BE2C (cell line): ENCODE results near the gene ENPEP.

Experiments
- DNase-seq: peaks from one replicate; pipeline ENCODE4 v3.0.0-alpha.2; 2020
- H3K27me3 ChIP-seq: fragments of 250-450 bp; sonication (Bioruptor Pico); 2 replicates; pipeline ENCODE4 v1.5.1; 2020; ENCODE audit warnings: mild to moderate bottlenecking
- H3K36me3 ChIP-seq: fragments of 250-450 bp; sonication (Bioruptor Pico); 2 replicates; pipeline ENCODE4 v1.5.1; 2020; ENCODE audit warnings: mild to moderate bottlenecking
- H3K4me1 ChIP-seq: fragments of 250-450 bp; sonication (Bioruptor Pico); 2 replicates; pipeline ENCODE4 v1.5.1; 2020
- H3K4me3 ChIP-seq: 2 replicates; pipeline ENCODE4 v1.5.1; 2011; ENCODE audit warnings: low read depth, low read length
- H3K9me3 ChIP-seq: fragments of 250-450 bp; sonication (Bioruptor Pico); 2 replicates; pipeline ENCODE4 v1.5.1; 2020
- TF ChIP-seq, protein P1 (sequence below): IDR thresholded peaks from 2 replicates; pipeline ENCODE4 v1.5.1; 2012; ENCODE audit warnings: mild to moderate bottlenecking, low read depth, low read length

Gene ENPEP

GRCh38 chr4:110452546-110452945 lies 23.4 kb upstream of the ENPEP start:
- Histone ChIP-seq H3K36me3 (no peaks in the 10 kb centered on the region), H3K27me3 (no peaks in the 10 kb centered on the region), H3K4me1 (no peaks in the 10 kb centered on the region), H3K9me3 (no peaks in the 10 kb centered on the region), H3K4me3 (no peak overlapping the region)
- no peak for DNase-seq
- TF ChIP-seq, protein P1, sequence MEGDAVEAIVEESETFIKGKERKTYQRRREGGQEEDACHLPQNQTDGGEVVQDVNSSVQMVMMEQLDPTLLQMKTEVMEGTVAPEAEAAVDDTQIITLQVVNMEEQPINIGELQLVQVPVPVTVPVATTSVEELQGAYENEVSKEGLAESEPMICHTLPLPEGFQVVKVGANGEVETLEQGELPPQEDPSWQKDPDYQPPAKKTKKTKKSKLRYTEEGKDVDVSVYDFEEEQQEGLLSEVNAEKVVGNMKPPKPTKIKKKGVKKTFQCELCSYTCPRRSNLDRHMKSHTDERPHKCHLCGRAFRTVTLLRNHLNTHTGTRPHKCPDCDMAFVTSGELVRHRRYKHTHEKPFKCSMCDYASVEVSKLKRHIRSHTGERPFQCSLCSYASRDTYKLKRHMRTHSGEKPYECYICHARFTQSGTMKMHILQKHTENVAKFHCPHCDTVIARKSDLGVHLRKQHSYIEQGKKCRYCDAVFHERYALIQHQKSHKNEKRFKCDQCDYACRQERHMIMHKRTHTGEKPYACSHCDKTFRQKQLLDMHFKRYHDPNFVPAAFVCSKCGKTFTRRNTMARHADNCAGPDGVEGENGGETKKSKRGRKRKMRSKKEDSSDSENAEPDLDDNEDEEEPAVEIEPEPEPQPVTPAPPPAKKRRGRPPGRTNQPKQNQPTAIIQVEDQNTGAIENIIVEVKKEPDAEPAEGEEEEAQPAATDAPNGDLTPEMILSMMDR = no peak

- no peaks in the 10 kb centered on the region for H3K36me3 ChIP-seq
- H3K9me3 ChIP-seq = no peaks in the 10 kb centered on the region
- no peak overlapping the region for H3K4me3 ChIP-seq
- H3K4me1 ChIP-seq = no peaks in the 10 kb centered on the region
- H3K27me3 ChIP-seq = no peaks in the 10 kb centered on the region
- TF ChIP-seq, protein P1 = no peak
- DNase-seq = no peak
Measured at GRCh38 chr4:110454441-110454840, 21.5 kb upstream of the ENPEP start.

DNA sequence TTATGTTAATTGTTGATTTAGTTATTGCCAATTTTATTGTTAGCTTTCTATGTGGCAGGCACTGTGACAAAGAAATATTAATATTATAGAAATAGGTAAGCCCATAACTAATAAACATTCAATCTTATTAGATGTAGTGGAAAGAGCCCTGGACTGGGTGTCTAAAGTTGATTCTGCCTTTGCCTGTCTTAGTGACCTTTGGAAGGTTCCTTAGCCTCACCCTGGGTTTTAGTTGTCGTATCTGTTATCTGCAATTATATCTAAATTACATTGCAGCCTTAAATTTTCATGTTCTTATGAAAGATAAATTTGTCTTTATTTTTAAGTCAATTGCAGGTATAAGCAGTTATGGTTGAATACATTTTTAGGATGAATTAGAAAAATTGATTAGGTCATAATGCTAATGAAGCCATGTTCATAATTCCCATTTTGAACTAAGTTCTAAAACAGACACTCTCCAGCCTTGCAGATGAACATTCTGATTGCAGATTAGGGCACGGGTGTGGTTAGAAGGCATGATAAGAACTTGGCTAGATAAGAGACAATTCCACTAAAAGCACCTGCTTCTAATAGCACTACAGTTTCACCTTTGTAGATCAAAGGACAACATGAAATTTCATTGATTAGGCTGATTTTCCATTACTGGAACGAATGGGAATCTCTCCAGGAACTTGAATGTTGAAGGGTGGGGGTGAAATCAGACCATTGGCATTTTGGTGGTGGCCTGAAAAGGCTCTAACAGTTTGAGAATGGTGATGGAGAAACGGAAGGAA lies 17.3 kb upstream of the ENPEP start:
- H3K4me1 ChIP-seq = no peaks in the 10 kb centered on the region
- TF ChIP-seq, protein P1 = no peak
- H3K4me3 ChIP-seq = no peak overlapping the region
- DNase-seq = no peak
- H3K36me3 ChIP-seq = no peaks in the 10 kb centered on the region
- no peaks in the 10 kb centered on the region for H3K9me3 ChIP-seq
- H3K27me3 ChIP-seq = no peaks in the 10 kb centered on the region

DNA sequence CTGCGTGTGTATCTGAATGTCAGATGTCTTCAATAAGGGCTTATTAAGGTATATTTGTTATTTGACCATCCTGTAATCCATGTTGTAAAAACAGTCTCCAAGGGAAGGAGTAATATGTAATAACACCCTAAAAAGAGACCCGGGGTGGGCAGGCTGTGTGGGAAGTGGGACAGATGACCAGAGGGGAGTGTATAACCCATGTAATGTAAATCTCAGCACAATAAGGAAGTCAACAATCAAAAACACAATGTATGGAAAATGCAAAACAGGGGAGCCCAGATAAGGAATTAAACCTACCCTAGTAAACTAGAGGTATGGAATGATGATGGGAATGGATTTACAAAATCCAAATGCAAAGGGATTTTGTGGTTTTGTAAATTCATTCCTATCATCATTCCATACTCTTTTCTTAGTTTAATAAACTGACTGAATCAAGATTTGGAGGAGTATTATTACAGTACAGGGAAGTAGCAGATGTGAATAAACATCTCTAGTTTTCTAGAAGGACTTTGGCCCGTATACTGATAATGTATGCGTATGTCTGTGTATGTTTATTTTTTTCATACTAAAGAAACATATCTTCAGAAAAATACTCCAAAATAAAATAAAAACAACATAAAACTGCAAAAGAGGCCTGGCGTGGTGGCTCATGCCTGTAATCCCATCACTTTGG lies 15.7 kb upstream of the ENPEP start:
- Histone ChIP-seq H3K36me3 (no peaks in the 10 kb centered on the region), H3K9me3 (no peaks in the 10 kb centered on the region), H3K4me1 (no peaks in the 10 kb centered on the region), H3K27me3 (no peaks in the 10 kb centered on the region), H3K4me3 (no peak overlapping the region)
- TF ChIP-seq, protein P1 = no peak
- no peak for DNase-seq

GRCh38 chr4:110467400-110467799 lies 8.6 kb upstream of the ENPEP start:
- no peaks in the 10 kb centered on the region for H3K36me3 ChIP-seq
- no peaks in the 10 kb centered on the region for H3K4me1 ChIP-seq
- DNase-seq = no peak
- no peaks in the 10 kb centered on the region for H3K9me3 ChIP-seq
- TF ChIP-seq, protein P1 = no peak
- no peak overlapping the region for H3K4me3 ChIP-seq
- H3K27me3 ChIP-seq = no peaks in the 10 kb centered on the region

DNA sequence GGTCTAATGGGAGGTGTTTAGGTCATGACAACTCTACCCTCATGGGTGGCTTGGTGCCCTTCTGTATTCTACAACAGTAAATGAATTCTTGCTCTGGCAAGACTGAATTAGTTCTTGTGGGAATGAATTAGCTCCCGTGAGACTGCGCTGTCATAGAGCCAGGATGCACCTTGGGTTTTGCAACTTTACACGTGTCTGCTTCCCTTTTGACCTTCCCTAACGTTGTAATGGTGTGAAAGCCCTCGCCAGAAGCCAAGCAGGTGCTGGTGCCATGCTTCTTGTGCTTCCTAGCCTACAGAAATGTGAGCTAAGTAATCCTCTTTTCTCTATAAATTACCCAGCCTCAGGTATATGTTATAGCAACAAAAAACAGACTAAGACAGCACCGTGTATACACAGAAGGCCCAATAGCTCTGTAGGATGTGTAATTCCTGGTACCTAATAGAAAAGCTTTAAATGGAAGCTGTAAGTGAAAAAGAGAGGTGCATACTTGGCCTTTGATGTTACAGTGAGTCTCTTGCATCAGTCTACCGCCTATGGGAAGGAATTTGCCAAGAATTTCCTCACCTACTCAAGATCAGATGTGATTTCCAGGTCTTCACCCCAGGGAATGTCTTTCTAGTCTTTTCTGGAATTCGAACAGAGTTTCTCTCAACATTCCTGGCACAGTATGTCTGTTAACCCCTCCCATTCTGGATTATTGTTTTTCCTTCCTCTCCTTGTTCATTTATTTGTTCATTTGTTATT lies 3.2 kb upstream of the ENPEP start:
- H3K4me1 ChIP-seq = no peaks in the 10 kb centered on the region
- H3K27me3 ChIP-seq = peaks cover 12% of the 10 kb centered on the region
- no peaks in the 10 kb centered on the region for H3K36me3 ChIP-seq
- DNase-seq = no peak
- no peaks in the 10 kb centered on the region for H3K9me3 ChIP-seq
- H3K4me3 ChIP-seq = no peak overlapping the region
- TF ChIP-seq, protein P1 = no peak
